Fibroblast of the conjunctiva (primary cell): Measurements from ENCODE around the gene TRIM6.
A peak's percentile ranks its signal among the peaks of the same experiment; 100 is the strongest.
"Not testable (repeated sequence)": the region's sequence is repeated elsewhere in the genome, so short reads cannot be mapped to it uniquely, and the experiment has no call there.

Experiments used
- DNase-seq: peaks from one replicate; pipeline ENCODE4 v3.0.0-alpha.2; 2010; ENCODE audit warnings: low read depth

The TRIM6 gene

DNA sequence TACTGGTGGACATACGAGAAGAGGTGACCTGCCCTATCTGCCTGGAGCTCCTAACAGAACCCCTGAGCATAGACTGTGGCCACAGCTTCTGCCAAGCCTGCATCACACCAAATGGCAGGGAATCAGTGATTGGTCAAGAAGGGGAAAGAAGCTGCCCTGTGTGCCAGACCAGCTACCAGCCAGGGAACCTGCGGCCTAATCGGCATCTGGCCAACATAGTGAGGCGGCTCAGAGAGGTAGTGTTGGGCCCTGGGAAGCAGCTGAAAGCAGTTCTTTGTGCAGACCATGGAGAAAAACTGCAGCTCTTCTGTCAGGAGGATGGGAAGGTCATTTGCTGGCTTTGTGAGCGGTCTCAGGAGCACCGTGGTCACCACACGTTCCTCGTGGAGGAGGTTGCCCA is 6.9 kb downstream of the TRIM6 start:
- DNase-seq, result no peak

DNA sequence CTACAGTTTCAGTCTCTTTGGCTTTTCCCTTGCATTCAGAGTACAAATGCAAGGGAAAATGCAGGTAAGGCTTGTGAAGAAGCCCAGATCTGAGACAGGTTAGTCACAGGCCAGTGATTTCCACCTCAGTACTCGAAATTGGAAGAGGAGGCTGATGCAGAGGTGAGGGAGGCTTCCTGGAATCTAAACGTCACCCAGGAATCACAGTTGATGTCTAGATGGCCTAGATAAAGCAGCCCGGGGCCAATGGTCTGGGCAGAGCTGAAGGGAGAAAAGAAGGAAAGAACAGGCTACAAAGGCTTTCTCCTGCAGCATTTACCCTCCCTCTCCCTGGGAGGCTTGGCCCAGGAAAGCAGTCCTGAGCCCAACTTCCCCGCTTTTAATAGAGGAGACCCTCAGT is 8.5 kb downstream of the TRIM6 start:
- DNase-seq, result no peak

DNA sequence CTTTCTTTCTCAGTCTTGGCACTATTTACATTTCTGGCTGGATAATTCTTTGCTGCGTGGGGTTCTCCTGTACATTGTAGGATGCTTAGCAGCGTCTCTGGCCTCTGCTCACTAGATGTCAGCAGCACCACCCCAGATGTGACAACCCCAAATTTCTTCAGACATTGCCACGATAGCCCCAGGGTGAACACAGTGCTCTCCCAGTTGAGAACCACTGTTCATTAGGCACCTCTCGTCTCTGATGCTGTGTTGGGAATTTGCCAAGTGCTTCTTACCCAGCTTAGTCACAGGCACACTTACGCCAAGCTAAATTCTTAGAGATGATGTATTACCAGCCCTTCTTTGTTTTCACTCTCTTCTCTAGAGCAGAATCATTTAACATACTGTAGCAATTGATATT is 9.4 kb downstream of the TRIM6 start:
- DNase-seq, result peak; percentile 59

DNA sequence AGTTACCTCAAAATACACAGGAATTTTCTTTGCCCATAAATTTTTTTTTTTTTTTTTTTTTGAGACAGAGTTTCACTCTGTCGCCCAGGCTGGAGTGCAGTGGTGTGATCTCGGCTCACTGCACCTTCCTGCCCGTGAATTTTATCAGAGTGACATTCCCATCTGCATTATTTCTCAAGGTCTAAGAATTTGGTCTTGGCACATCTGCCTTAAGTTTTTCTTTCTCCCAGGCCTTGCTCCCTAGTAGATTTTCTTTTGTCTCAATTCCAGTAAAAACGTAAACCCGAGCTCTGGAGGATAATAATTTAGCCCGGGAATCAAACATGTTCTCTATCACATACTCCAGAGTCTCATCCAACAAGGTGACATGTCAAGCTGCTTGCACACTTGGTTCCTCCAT is 12.4 kb downstream of the TRIM6 start:
- DNase-seq, result no peak

DNA sequence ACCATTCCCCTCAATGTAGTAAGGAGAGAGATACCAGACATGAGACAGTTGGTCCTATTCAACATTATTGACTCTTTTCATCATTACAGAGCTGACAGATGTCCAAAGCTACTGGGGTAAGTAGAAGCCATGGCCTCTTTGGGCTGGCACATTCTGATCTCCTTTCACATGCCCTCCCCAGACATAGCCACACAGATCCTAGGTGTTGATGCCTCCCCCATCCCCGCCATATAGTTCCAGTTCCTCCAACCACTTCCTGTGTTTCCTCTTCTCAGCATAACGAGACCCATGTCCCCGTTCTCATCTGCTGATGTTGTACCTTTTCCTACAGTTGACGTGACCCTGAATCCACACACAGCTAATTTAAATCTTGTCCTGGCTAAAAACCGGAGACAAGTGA is 14.0 kb downstream of the TRIM6 start:
- DNase-seq, result no peak

DNA sequence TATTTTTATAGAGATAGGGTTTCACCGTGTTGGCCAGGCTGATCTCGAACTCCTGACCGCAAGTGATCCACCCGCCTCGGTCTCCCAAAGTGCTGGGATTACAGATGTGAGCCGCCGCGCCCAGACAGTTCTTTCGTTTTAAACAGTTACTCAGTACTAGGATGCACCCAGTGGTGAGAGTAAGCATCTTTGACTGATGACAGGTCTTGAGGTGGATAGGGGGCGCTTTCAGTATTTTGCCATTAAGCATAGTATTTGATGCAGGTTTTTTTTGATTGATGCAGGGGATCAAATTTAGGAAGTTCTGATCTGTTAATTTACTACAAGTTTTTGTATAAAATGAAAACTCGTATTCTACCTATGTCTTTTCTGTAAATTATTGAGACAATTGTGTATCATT is 15.2 kb downstream of the TRIM6 start:
- no peak for DNase-seq

DNA sequence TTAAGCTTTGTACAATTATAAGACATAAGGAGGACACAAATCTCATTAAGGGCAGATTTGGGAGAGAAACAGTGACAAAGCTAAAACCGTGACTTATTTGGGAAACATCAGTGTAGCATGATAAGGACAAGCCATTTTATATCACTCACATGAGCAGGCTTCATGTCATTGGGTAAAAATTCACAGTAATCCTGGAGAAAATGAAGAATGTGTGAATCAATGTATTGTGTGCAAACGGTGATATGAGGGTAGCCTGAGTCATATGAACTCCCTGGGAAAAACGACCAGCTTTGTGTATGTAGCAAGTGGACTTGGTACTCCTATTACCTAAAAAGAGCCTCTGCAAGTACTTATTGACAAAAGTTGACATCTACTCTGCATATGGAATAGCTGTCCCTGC is 22.4 kb downstream of the TRIM6 start:
- no peak for DNase-seq

DNA sequence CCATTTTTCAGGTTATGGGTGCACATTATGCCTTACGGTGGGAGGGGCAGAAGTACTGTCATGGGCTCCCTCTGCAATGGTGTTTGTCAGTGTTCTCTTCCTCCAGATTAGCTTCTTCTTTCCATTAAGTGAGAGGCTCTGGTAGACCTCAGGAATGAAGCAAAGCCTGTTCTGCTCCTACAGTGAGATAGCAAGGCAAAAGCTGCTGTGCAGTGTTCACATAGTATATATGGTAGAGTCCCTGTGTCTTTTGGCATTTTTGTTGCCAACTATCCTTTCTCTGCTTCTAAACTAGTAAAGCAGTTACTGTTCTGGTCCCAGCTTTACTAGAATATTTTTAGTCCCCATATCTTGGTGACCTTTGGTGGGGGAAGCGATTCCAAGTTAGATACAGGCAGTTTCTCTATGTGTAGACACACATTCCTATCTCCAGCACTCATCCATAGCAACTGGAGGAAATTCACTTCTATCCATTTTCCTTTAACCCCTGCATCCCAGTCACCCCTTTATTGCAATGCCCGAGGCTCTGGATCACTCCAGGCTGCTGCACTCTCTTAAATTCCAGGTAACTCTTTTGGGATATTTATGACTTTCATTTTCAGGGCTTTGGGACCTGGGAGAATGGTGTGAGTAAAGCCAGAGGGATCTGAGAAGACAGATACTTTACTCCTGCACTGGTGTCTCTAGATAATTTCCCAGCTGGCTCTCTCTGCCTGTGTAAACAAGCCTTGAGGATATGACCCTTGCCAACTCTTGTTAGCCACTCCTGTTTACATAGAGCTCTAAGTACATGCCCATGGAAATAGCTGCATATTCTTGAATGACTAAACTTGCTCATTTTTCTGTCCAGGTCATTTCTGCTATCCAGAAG is 24.4 kb downstream of the TRIM6 start:
- peak; percentile 57 for DNase-seq

DNA sequence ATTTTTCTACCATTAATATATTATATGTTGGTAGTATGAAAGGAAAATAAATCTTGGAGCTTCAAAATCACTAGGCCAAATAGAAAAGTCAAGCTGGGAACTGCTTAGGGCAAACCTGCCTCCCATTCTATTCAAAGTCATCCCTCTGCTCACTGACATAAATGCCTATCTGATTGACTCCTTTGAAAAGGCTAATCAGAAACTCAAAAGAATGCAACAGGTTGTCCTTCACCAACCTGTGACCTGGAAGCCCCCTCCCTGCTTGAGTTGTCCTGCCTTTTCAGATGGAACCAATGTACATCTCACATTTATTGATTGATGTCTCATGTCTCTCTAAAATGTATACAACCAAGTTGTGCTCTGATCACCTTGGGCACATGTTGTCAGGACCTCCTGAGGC is 25.1 kb downstream of the TRIM6 start:
- no peak for DNase-seq

DNA sequence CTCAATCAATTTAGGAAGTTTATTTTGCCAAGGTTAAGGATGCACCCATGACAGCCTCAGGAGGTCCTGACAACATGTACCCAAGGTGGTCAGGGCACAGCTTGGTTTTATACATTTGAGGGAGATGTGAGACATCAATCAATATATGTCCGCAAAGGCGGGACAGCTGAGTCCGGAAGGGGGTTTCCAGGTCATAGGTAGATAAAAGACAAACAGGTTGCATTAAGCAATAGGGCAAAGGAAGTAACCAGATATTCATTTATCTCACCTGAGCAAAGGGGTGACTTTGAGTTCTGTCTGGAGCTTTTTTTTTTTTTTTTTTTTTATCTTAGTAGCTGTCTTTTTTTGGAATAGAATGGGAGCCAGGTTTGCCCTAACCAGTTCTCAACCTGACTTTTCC is 26.4 kb downstream of the TRIM6 start:
- DNase-seq, result no peak

DNA sequence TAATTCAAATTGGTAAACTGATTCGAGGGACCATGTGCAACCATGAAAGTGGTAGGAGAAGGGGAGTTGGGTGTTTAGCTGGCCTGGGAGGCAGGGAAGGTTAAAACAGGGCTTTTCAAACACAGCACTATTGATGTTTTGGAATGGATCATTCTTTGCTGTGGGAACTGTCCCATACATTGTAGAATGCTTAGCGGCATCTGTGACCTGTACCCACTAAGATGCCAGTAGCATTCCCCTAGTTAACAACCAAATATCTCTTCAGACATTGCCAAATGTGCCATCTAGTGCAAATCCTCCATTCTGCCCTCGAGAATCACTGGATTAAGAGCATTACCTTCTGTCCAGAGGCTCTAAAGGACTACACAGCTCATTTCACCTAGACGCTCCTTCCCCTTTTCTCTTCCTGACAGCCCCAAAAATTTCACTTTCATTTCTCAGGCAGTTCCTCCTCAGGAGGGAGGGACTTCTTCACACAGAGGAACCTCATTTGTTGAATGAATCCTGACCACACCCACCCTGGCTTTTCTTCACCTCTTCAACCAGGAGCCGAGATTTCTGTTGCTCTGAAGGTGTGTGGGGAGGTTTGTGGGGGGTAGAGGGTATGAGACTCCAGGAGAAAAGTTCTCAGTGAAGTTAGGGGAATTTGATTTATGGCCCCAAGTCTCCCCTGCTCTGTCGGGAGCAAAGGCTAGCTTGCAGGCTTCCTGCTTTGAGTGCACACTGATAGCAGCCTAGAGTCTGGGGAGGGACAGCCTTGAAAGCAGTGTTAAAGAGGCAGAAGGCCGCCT is 28.2 kb downstream of the TRIM6 start, which contains the start of gene TRIM34:
TSS of gene TRIM34 (plus strand) at position 513 of the 791 bp plus-strand sequence. CDS start 7,331 bp downstream, outside the sequence.
- DNase-seq, result peak; percentile 13

DNA sequence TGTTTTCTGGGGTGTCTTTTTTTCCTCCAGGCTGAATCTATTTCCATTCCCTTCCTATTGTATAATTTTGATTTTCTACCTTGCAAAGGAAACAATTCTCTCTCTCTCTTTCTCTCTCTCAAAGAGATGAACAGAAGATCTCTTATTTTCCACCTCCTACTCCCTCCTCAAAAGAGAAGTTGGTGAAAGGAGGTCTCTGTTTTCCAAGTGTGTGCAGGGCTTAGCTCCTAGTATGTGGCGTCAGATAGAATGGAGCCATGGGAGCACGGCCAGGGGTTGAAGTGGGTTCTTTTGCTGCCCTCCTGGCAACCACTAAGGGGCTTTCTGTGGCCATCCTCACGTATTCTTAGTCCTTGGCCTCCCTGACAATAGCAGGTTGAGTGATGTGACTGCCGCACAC is 28.8 kb downstream of the TRIM6 start:
- DNase-seq, result no peak

DNA sequence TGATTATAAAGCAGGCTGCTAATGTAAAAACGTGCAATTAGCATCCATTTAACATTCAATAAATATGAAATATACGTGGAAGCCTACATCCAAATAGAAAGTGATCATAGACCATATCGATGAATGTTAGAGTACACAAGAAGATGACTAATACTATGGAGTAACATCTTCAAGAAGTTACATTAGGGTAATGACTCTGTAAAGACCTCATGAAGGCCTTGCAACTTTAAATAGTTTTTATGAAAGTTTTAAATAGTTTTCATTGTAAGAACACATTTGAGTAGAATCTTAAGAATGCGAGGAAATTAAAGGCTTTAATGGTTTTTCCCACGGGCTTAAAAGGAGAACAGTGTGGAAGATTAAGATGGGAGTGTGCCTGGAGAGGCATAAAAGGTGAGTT is 29.8 kb downstream of the TRIM6 start:
- no peak for DNase-seq

DNA sequence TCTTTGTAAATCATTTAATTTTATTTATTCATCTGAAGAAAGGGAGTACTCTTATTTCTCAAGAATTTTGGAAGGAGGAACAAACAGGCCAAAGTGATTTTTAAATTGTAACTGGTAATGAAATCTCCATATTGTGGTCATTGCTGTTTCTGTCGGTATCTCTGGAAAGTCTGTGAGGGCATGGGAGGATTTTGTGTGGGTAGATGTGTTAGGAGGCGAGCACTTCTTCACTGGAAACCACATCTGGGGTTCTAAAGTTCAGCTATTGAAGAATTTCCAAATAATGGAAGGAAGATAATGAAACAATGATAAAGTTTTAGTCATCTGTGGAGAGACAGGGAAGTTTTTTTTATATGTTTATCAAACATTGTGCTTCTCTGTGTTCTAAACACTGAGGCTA is 35.0 kb downstream of the TRIM6 start:
- no peak for DNase-seq

DNA sequence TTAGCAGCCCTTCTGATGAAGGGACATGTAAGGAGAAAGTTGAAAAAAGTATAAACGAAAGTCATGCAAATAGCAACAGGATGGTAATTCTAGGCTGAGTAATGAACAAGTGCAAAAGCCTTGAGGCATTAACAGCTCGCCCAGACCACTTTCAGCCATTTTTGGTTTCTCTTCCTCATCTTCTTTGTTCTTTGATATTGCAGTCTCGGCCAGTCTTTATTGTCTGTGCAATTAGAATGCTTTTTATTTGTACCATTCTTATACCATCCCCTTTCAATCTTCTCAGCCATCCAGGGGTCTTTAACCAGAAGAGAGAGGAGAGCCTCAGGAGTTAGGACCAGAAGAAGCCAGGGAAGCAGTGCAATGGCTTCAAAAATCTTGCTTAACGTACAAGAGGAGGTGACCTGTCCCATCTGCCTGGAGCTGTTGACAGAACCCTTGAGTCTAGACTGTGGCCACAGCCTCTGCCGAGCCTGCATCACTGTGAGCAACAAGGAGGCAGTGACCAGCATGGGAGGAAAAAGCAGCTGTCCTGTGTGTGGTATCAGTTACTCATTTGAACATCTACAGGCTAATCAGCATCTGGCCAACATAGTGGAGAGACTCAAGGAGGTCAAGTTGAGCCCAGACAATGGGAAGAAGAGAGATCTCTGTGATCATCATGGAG is 35.7 kb downstream of the TRIM6 start:
- no peak for DNase-seq

DNA sequence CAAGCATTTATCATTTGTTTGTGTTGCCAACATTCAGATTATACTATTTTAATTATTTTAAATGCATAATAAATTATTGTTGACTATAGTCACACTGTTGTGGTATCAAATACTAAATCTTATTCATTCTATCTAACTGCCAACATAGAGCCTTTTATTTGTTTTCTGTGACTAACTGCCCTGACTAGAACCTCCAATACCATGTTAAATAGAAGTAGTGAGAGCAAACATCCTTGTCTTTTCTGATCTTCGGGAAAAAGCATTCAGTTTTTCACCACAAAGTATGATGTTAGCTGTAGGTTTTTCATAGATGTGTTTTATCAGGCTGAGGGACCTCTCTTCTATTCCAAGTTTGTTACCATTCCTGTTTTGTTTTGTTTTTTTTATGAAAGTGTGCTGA is 43.5 kb downstream of the TRIM6 start:
- no peak for DNase-seq

DNA sequence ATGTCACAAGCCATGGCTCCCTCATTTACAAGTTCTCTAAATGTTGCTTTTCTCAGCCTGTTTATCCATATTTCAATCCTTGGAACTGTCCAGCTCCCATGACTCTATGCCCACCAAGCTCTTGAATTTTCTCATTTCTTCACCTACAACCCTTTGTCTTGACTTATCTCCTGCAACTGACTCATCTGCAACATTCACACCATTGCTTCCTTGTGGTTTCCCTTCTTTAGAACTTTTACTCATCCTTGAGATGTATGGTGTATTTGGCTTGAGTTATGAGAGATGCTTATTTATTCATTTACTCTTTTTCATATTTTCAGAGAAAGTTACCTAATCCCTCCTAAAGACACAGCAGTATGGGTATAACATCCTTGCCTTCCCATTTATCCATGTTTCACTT is 47.1 kb downstream of the TRIM6 start:
- DNase-seq, result no peak

DNA sequence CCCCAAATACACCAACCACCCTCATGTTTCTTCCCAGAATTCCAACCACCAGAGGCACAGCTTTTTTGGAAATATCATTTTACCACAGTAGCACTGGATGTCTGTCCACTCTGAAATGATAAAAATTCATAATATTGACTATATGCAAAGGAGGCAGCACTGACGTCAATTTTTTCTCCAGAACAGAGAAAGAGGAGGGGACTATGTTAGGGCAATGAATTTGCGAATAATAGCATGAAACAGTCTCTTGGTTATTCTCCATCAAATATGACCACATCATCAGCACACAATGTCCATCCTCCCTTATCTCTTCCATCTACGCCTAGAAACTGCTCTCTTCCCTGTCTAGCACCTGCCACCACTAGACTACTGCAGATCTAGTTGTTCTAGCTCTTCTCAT is 49.7 kb downstream of the TRIM6 start:
- DNase-seq, result no peak

DNA sequence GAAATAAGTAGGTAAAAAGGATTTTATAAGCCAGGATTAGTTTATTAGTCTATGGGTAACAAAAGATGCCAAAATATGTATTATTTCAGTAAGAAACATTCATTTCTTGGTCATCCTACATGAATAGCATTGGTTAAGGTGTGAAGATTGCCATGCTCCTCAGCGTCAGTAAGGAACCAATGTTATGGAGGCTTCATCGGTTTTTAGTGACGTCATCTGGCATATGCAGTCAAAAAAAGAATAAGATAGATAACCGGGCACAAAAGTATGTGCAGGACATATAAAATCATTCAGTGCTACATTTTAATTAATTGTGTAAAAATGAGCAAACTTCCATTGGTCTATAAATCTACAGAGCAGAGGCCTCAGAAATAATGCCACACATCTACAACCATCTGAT is 59.0 kb downstream of the TRIM6 start:
- DNase-seq, result no peak

DNA sequence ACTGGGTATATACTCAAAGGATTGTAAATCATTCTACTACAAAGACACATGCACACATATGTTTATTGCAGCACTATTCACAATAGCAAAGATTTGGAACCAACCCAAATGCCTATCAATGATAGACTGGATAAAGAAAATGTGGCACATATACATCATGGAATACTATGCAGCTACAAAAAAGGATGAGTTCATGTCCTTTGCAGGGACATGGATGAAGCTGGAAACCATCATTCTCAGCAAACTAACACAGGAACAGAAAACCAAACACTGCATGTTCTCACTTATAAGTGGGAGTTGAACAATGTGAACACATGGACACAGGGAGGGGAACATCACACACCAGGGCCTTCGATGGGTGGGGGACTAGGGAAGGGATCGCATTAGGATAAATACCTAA is 60.5 kb downstream of the TRIM6 start:
- DNase-seq, result not testable (repeated sequence)

DNA sequence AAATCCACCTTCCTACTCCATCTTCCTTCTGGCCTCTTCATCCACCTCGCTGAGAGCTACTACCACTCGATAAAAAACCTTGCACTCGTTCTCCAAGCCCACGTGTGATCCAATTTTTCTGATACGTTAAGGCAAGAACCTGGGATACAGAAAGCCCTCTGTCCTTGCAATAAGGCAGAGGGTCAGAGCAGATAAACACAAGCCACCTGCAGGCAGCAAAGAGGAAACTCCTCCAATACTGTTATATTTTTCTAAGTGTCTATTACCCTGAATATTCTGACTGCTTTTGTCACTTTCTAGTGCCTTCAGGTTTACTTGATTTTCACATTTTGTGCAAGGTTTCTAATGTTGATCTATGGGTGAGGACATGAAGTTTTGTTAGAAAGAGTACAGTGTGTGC is 61.9 kb downstream of the TRIM6 start:
- DNase-seq, result no peak
